Fibroblast of skin of abdomen (primary cell): ENCODE data around the gene PCTP.

ENCODE experiments used
- DNase-seq: peaks from one replicate; pipeline ENCODE4 v3.0.0-alpha.2; 2013

The PCTP gene

DNA sequence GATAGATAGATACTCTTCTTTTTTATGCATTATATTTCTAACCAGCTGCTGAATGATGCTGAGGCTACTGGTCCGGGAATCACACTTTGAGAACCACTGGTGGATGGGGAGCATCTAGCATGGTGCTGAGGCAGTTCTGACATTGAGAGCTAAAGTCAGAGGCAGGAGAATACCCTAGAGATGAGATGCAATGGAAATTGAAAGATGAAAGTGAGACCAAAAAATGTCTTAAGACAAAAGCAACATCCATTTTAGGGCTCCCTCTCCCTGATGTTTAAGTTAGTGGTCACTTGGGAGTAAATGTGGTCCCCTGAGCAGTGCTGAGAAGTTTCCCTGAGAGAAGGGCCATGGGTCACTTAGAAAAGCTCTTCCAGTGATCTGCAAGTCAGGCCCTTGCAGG lies 6.8 kb downstream of the PCTP start:
- no peak for DNase-seq

DNA sequence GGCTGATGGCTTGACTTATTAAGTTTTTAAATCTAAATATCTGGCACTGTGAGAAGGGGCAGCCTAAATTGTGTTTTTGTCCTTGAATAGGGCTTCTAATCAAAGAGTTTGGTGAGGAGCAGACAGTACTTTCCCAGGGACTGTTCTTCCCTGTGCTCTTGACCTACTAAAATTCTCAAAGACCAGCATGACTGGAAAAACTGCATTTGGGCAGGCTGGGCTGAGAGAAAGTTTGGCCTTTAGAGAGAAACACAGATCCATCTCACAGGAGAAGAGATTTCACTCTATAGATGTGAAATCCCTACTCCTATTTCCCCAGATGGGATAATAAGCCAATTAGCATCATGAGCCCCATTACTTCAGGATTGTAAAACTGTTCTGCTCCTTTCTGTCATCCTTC lies 7.3 kb downstream of the PCTP start:
- no peak for DNase-seq

DNA sequence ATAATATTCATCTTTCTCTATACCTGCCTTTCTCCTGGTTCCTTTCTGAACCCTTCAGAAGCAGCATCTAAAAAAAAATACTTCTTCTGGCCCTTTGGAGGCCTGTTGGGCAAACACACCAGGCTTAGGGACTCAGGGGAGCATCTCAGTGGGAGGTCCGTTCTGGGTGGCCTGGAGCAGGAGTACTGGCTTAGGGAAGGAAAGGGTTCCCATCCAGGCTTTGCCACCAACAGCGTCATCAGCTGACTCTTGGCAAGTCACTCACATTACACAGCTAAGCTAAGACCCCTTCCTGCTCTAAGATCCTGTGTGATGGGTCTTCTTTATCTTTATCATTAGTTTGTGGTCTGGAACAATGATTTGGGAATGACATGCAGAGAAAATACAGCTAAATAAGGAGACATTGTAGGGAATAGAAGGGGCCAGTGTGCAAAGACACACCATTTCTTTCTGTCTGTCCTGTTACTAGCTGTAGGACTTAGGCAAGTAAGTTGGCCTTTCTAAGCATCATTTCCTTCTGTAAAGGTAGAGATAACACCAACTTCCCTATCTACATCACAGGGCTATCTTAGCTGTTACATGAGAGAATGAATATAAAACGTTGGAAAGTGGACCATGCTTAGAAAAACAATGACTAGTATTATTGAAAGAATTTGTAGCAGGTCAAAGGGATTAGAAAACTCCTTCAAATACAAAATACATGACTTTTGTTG lies 9.9 kb downstream of the PCTP start:
- DNase-seq, result peak; percentile 13

DNA sequence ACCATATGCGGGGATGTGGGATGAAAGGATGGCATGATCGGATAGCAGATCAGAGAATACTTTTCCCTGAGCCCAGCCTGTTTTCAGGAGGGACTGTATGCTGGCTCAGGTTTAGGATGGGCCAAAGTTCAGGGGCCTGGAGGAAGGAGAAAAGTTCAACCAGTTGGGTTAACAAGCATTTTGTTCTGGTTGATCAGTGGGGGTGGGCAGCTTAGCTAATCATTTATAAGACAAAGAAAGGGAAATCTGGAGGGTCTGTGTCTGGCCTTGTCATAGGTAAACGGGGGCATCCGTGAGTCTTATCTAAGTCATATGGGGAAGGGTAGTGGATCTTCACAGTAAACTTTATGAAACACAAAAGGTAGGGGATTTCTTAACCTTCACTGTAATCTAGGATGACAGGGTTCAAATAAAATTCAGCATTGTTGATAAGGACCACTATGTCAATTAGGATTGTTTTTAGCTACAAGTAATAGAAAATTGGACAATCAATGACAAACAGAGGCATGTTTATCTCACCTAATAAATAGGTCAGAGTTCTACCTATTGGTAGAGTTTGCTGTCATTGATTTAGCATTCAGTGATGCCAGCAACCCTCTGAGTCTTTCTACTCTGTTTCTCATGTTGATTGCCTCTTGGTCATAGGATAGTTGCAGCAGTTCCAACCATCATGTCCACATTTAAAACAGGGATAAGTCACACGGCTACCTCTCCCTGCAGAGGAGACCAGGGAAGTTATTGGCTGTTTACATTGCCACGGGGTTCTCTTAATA lies 11.4 kb downstream of the PCTP start:
- no peak for DNase-seq

DNA sequence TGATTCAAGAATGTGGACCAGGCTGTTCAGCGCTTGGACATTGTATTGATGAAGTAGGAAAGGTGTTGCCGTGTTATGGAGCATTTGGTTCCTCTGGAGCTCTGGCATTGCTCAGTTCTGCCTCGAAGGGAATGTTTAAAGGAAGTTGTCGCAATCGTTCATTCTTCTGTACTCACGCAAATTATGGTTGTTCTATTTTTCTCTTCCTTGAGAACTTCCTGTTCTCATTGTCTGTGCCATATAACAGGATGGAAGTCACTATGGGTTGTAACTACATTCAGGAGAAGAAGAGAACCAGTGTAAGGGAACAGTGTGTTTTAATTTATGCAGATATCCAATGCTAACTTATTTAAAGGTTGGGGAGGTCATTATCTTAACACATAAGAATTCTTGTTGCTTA lies 13.0 kb downstream of the PCTP start:
- DNase-seq, result no peak

DNA sequence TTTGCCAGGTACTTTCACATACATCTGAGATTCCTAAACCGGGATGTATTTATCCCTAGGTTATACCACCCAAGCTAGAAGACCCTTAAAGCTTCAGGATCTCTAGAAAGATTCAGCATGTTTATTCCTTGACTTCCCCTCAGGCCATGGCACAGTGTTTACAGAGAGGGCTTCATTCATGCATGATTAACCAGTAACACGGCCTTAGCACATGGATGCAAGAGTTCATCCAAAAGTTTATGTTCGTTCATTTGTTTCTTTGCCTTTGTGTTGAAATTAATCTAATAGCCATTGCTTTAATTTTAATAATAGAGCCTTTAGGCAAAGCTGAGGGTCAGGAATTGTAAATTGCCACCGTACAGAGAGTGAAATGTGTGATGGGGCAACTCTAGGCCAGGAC lies 13.8 kb downstream of the PCTP start:
- no peak for DNase-seq

DNA sequence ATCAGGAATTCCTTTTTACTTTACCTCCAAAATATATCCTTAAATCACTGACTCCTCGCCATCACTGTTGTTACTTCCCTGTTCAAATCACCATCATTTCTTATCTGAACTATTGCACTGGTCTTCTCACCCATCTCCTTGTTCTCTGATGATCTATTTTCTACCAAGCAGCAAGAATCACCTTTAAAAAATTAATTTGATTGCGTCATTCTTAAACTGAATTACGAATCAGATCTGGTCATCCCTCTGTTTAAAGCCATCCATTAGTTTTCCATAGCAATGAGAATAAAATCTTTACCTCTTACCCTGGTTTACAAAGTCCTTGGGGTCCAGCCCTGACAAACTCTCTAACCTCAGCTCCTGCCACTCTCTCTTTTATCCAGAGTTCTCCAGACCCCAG lies 14.6 kb downstream of the PCTP start:
- no peak for DNase-seq

DNA sequence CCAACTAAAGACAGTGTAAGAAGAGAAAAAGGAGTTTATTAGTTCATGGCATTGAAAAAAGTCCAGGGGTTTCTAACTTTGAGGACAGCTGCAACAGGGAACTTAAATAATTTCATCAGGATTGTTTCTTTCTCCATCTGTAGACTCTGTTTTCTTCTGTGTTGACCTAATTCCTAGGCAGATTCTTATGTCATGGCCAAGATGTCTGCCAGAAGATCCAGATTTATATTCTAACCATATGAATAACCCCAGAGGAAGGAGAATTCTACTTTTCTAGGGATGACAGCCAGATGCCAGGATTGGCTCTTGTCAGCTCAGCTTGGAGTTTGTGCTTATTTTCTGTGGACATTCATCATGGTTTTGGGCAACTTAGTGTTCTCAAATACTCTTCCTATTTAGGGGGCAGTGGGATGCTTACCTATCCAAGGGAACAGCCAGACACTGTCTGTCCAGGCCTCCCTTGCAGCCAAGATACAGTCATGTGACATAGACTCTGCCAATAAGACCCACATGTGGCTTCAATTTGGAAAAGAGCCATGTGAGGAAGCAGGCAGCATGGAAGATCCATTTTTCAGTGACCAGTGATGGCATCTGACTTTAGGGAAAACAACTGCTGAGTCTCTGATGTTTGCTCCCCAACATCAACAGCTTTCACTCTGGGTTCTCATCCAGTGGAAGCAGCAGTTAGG lies 18.2 kb downstream of the PCTP start:
- DNase-seq, result peak; percentile 35

DNA sequence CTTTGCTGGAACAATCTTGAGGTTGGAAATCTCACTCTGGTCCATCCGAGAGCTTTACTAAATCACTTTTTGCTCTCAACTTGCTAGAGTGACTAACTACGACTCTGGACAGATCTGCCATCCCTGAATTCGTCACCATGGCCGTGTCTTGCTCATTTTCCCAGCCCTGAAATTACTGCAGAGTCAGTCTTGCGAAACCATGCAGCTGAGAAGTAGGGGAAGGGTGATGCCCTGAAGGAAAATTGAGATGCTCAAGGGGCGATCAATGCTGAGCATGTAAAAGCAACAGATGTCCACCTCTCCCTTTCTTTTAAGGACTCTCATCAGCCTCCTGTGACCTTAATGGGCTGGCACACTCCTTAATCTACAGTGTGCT lies 18.8 kb downstream of the PCTP start:
- DNase-seq, result peak; percentile 73

DNA sequence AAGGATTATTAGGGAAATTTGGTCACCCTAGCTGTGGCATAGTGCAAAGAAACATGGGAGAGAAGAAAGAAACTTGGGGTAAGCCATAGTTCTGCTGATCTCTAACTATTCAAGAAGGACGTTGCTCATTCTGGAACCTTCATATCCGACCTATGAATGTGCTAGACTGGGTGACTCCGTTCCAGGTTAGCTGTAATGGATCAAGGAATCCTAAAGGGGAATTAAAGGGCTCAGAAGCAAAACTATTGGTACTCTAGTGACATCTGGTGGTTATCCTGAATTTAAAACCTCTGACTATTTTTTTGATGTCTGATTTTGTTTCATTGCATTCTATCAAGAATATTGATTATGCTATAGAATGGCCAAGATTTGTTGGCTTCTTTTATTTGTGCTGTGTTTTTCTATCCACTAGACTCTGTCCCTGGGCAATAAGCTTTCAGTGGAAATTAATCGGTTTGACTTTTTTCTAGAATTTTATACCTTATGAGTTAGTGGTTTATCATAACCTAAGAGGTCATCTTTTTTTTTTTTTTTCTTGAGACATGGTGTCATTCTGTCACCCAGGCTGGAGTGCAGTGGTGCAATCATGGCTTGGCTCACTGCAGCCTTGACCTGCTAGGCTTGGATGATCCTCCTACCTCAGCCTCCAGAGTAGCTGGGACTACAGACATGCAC lies 19.5 kb downstream of the PCTP start:
- peak; percentile 66 for DNase-seq

DNA sequence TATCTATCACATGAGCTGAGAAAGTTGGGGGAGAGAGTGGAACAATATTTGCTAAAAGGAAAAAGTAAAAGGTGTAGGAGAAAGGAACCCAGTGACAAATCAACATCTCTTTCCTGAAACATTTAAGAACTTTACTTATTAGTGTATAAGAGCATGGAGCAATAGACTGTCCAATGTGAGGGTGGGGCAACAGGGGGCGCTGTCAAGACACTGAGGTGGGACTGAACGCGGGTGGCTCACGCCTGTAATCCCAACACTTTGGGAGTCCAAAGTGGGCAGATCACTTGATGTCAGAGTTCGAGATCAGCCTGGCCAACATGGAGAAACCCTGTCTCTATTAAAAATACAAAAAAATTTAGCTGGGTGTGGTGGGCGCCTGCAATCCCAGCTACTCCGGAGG lies 21.2 kb downstream of the PCTP start:
- DNase-seq, result no peak

DNA sequence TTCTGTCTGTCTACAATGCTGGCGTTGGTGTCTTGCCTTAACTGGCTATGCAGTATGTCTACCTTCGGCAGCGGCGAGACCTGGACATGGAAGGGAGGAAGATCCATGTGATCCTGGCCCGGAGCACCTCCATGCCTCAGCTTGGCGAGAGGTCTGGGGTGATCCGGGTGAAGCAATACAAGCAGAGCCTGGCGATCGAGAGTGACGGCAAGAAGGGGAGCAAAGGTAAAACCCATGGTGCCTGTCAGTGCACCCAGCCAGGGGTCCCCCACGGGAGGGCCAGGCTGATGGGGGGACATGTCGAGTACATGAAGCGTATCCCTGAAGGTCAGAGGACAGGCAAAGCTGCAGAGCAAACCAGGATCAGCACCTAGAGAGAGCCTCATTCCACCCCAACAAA lies 22.8 kb downstream of the PCTP start:
- DNase-seq, result no peak

DNA sequence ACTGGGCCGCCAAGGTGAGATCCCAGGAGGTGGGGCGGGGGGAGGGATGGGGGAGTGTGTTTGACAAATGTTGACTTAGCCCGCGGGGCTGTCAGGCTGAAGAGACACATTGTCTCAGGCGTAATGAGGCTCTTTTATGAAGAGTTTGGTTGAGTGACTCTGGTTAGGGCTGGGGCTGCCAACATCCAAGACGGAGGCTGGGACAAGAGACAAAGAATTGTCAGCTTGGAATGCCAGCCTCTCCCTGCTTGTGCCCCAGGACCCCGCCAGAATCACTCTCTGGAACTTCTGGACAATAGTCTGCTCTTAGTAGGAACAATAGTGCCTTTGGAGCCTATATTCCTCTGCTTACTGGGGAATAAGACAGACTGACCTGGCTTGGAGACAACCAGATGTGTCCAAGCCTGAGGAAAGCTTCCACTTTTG lies 24.0 kb downstream of the PCTP start:
- DNase-seq, result no peak

DNA sequence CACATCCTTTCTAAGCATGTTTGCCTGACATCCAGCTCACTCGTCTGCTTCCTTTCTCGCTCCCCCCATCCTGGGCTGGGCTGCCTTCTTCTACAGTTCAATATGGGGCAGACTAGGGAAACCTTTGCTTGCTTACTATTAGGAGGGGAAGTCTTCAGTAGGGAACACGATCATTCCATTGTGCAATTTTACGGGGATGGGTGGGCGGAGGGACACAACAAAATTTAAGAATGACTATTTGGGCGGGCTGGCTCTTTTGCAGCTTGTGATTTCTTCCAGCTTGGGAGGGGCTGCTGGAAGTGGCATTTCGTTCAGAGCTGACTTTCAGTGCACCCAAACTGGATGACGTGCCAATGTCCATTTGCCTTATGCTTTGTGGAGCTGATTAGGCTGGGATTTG lies 25.4 kb downstream of the PCTP start:
- DNase-seq, result no peak

DNA sequence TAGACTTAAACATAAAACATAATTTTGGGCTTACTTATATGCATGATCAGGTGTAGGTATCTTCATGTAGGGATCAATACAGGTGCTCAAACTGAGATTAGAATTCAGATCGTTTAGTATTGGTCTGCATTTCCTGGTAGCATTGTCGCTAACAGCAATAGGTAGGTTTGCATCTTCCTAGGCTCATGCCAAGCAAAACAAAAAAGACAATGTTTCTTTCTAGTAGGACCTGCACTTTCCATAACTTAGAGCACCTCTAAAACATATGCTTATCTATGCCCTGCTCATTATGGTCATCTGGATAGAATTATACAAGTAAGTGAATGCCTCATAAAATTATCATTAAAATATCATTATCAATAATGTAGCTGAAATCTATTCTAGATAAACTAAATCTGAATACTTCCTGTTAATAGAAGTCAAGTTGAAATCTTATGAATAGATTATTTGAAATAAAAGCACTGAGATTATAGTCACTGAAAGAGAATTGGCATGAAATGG lies 26.7 kb downstream of the PCTP start:
- no peak for DNase-seq

DNA sequence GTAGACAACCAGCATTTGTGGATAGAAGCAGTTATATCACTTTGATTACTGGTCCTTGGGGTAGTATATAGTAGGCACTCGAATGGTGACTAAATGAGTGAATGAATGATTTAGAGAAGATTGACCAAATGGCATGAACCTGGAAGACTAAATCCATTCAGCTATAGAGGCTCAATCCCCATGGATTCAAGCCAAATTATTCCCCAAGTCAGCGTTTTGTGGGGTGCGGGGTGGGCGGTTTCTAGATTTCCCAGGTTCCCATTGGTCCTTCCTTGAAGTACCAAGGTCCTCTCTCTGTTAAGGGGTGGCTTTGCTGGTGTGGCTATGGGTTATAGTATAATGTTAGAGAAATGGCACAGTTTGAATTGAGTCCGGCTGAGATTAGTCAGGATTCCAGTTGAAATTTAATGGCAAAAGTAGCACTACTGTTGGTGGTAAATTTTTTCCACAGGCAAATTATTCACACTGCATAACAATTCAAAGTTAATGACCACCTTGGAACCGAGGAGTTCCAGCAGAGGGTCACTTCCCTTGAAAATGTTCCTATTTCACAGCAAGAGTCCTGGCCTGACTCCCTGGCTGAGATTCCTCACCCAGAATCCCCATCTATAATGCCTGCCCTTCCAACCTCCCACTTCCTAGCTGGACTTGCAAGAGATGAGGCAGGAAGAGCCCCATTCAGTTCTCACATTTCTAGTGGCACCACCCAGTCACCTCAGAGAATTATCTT lies 27.7 kb downstream of the PCTP start:
- no peak for DNase-seq

DNA sequence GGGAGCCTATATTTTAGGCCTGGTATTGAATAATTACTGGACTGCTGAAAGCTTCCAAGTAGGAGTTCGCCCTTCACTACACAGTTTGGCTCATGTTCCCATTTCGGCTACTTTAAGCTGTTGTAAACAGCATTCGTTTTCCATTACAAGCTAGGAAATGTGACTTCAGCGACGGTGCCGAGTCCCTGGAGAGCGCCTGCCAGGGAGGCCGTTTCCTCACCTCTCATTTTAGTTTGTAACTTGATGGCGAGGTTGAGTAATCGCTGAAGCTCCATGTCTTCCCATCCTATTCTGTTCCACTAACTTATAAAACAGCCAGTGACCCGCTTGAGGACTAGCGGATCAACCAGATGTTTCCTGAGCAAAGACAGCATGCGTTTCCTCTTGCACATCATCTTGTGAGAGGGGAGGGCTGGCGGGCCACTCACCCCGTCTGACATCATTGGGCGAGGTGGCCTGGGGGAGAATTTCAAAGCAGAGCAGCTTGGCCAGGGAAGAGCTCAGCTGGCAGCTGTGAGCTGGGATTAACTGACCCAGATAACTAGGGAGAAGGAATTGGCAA lies 32.9 kb downstream of the PCTP start:
- DNase-seq, result no peak

DNA sequence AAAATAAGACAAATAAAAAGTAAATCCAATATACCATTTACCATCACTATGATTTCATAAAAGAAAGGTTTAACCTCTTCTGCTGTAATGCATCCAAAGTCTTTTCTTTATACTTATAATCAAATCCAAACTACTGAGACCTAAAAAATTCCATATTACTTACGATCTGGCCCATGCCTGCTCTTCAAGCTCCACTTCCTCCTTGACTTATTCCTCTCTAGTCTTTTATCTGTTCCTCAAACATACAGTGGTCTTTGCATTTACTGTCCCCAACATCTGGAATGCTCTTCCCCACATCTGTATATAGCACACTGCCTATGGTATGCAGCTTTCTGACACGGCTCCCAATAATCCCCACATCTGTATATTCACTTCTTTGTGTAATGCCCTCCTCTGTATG lies 33.8 kb downstream of the PCTP start:
- no peak for DNase-seq

DNA sequence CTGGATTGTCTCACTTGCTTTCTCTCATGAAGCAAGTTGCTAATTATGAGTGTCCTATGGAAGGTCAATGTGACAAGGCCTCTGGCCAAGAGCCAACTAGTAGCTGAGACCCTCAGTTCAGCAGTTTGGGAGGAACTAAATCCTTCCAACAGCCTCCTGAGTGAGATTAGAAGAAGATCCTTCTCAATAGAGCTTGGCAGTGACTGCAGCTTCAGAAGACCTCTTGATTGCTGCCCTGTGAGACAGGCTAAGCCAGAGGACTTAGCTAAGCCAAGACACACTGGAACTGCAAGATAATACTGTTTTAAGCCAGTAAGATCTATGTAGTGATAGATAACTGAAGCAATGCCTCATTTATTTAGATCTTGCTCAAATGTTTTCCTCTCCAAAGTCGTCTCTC lies 34.3 kb downstream of the PCTP start:
- DNase-seq, result no peak

DNA sequence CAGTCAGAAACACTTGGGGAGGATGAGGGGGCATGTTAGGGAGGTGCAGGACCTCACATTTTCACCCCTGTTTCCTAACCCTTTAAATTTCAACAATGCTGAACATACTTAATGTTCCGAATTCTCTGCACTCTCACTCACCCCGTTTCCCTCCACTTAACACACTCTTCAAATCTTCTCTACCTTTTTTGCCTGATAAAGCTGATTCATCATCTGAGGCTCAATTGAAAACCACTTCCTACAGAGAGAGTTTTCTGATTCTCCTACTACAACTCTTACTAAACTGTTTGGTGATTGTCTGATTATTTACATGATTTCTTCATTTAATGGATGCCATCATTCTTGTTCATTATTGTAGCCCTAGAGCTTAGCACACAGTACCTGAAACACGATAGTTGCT lies 42.4 kb downstream of the PCTP start:
- no peak for DNase-seq

DNA sequence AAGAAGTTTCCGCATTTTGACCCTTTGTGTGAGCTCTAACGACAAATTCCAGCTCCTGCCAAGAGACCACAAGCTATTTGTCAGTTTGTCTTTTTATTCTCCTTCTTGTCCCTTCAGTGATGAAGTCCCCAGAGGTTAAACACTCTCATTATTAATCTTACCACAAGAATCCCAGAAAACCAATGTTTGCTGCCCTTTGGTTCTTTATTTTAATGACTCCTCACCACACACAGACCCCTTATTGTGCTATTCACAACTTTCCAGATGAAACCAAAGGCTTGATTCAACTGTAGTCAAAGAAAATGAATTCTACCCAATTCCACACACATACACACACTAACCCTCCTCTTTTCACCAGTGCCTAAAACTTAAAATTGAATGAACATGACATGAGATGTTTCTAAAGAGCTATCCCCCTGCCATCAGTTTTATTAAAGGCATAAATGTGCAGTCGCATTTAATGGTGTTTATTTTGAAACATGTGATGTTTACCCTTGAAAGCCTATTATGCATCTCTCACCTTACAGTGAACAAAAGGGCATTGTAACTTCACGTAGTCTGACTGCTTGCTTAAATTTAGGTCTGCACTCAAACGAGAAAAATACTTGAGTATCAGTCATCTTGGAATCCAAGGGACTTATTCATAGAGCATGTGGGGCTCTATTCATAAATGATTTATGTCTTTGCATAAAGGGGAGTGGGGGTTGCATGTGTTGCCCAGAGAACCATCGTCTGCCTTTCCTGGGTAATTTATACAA lies 44.1 kb downstream of the PCTP start:
- no peak for DNase-seq
